ENCODE measurements around the gene SHANK3. TPM values are rescaled to one million over a fixed set of nuclear protein-coding genes. Genes with fewer than 3 reads are reported as not detected.

SHANK3 gene
- total and polyA plus RNA-seq, 2 experiments from 2014 or later = 0.52 to 4.9 TPM

GRCh38 chr22:50711446-50712340, 39.1 kb downstream of the SHANK3 start:
- TF ChIP-seq ZNF114 (CRISPR knock-in tag; IDR thresholded peaks at IDR 0.05) = no peak
- TF ChIP-seq ZNF331 (CRISPR knock-in tag; IDR thresholded peaks at IDR 0.05; ENCODE audit: low read depth) = no peak
- no peak for TF ChIP-seq NANOG (IDR thresholded peaks at IDR 0.05; ENCODE audit: borderline replicate concordance)
- TF ChIP-seq ETS1 (IDR thresholded peaks at IDR 0.05) = no peak
- TF ChIP-seq REST (IDR thresholded peaks at IDR 0.05; ENCODE audit: unreplicated experiment) = no peak
- no peak for TF ChIP-seq CREB1 (CRISPR knock-in tag; IDR thresholded peaks at IDR 0.05; ENCODE audit: low read depth)
- TF ChIP-seq STAT1 (IDR thresholded peaks at IDR 0.05; ENCODE audit: unreplicated experiment) = no peak
- TF ChIP-seq EZH2phosphoT487 (IDR thresholded peaks at IDR 0.05; ENCODE audit: unreplicated experiment) = no peak
- TF ChIP-seq EZH2 (IDR thresholded peaks at IDR 0.05; ENCODE audit: low read depth, unreplicated experiment) = no peak
- no peak for TF ChIP-seq POLR2AphosphoS5 (IDR thresholded peaks at IDR 0.05; ENCODE audit: low read depth)
- no peak for TF ChIP-seq JUNB (IDR thresholded peaks at IDR 0.05; ENCODE audit: unreplicated experiment)
- TF ChIP-seq, protein P1, sequence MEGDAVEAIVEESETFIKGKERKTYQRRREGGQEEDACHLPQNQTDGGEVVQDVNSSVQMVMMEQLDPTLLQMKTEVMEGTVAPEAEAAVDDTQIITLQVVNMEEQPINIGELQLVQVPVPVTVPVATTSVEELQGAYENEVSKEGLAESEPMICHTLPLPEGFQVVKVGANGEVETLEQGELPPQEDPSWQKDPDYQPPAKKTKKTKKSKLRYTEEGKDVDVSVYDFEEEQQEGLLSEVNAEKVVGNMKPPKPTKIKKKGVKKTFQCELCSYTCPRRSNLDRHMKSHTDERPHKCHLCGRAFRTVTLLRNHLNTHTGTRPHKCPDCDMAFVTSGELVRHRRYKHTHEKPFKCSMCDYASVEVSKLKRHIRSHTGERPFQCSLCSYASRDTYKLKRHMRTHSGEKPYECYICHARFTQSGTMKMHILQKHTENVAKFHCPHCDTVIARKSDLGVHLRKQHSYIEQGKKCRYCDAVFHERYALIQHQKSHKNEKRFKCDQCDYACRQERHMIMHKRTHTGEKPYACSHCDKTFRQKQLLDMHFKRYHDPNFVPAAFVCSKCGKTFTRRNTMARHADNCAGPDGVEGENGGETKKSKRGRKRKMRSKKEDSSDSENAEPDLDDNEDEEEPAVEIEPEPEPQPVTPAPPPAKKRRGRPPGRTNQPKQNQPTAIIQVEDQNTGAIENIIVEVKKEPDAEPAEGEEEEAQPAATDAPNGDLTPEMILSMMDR (conservative IDR thresholded peaks at IDR 0.05; ENCODE audit: low read depth in 2 of 2) = no peak
- Histone ChIP-seq H3K27ac (ENCODE audit: low read depth) (no peak overlapping the region), H3K4me3 (no peak overlapping the region), H3K4me1 (ENCODE audit: insufficient read depth) (no peaks in the 10 kb centered on the region), H3K4me2 (no peak overlapping the region), H3F3A (replicated peaks; ENCODE audit: low read depth) (no peaks in the 10 kb centered on the region), H3K79me2 (replicated peaks; ENCODE audit: insufficient read depth) (no peaks in the 10 kb centered on the region), H2AFZ (no peak overlapping the region), H3K36me3 (ENCODE audit: insufficient read depth) (no peaks in the 10 kb centered on the region), H4K20me1 (replicated peaks; ENCODE audit: insufficient read depth) (no peaks in the 10 kb centered on the region), H3K27me3 (ENCODE audit: insufficient read depth) (no peaks in the 10 kb centered on the region), H3K9me2 (ENCODE audit: insufficient read depth) (no peaks in the 10 kb centered on the region)
- Mint-ChIP-seq H3K36me3 (ENCODE audit: low read depth) (no peaks in the 10 kb centered on the region; the same call in 2 of the 3 replicates), H3K4me3 (no peak overlapping the region), H3K27ac (no peak overlapping the region), H3K9me3 (no peaks in the 10 kb centered on the region), H3K27me3 (ENCODE audit: insufficient read depth, low read depth, poor library complexity) (peaks cover 13% of the 10 kb centered on the region), H3K4me1 (no peaks in the 10 kb centered on the region)
- no peak for ATAC-seq
- no peak for DNase-seq (ENCODE audit: low spot score)
